Measurements from ENCODE around the gene FAT2. TPM values are rescaled to one million over a fixed set of nuclear protein-coding genes. Genes with fewer than 3 reads are reported as not detected.

Gene FAT2
- total and polyA plus RNA-seq, 10 of the 15 experiments (the other 5 are each of a cell fraction or from before 2014, with no cell fraction given) = 0.01 to 0.06 (median 0.03) TPM; not detected in 3

DNA sequence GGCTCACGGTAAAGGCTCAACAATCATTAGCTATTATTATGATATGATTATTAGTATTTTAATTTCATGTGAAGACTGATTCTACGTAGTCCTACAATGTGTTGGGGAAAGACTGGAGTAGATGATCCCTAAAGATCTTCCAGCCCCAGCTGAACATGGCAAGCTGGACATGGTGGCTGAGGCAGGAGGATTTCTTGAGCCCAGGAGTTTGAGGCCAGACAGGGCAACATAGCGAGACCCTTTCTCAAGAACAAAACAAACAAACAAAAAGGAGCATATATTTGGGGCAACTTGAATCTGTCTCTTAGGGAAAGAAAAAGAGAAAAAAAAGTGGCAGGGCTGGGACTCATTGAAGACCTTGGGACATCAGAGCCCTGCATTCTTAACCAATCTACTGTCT, 16.2 kb upstream of the FAT2 start (continued):
- TF ChIP-seq, protein P1, sequence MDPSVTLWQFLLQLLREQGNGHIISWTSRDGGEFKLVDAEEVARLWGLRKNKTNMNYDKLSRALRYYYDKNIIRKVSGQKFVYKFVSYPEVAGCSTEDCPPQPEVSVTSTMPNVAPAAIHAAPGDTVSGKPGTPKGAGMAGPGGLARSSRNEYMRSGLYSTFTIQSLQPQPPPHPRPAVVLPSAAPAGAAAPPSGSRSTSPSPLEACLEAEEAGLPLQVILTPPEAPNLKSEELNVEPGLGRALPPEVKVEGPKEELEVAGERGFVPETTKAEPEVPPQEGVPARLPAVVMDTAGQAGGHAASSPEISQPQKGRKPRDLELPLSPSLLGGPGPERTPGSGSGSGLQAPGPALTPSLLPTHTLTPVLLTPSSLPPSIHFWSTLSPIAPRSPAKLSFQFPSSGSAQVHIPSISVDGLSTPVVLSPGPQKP (IDR thresholded peaks at IDR 0.05; ENCODE audit: low read depth, low read length) = no peak
- TF ChIP-seq KAT2A (conservative IDR thresholded peaks at IDR 0.05; ENCODE audit: control insufficient read depth, low read depth, low read length) = no peak
- TF ChIP-seq ZNF384 (IDR thresholded peaks at IDR 0.05; ENCODE audit: borderline replicate concordance, low read depth, low read length) = no peak
- no peak for TF ChIP-seq CBX5 (IDR thresholded peaks at IDR 0.05; ENCODE audit: low read depth)
- no peak for TF ChIP-seq RUNX3 (IDR thresholded peaks at IDR 0.05; ENCODE audit: low read length)
- no peak for TF ChIP-seq SMARCA5 (IDR thresholded peaks at IDR 0.05)

DNA sequence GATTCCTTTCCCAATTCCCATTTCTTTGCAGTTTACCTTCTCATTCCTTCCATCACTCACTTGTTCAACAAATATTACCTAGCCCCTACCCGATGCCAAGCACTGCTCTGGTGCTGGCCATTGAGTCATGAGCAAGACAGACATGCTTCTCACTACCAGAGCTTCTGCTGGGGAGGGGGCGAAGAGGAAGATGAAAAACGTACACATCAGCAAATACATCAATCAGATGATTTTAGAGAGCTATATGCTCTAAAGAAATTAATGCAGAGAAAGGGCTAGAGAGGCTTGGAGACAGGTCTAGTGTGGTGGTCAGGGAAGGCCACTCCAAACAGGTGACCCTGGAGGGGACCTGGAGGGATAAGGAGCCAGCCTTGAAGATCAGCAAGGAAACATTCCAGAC, 14.4 kb upstream of the FAT2 start:
- FAIRE-seq (no peak), ATAC-seq (no peak), DNase-seq (ENCODE audit: low read depth, low spot score) (no peak)
- no peaks in the 10 kb centered on the region for H3K79me2 ChIP-seq (ENCODE audit: control insufficient read depth, insufficient read depth, low read length)
- no peak overlapping the region for H3K4me2 ChIP-seq (ENCODE audit: control insufficient read depth, insufficient read depth)
- SMC1A ChIA-PET (ENCODE audit: uncharacterized antibody, unreplicated experiment) = no interaction called here
- no peaks in the 10 kb centered on the region for H4K20me1 ChIP-seq (ENCODE audit: control insufficient read depth, insufficient read depth)
- no peaks in the 10 kb centered on the region for H3K27me3 ChIP-seq (replicated peaks in 1 of 2; ENCODE audit: control insufficient read depth in 2 of 2, insufficient read depth in 2 of 2, low read length in 1 of 2)
- no peak overlapping the region for H3K27ac ChIP-seq (ENCODE audit: control insufficient read depth, insufficient read depth)
- RAD21 ChIA-PET (ENCODE audit: unreplicated experiment) = interaction anchor here (0.9 kb wide), 1 partner anchor 12 kb away, joined by 3 read pairs; no protein-coding TSS in a partner anchor
- H3K9me3 ChIP-seq (replicated peaks; ENCODE audit: control insufficient read depth, insufficient read depth, low read length) = no peaks in the 10 kb centered on the region; the same call in 2 of the 3 replicates
- no peak overlapping the region for H3K4me3 ChIP-seq
- POLR2A ChIA-PET = no interaction called here
- BruUV-seq (replicated peaks) = no TSS peak
- intact Hi-C loops (cut with micrococcal nuclease; ENCODE audit: unreplicated experiment) = no loop called here
- in situ Hi-C loops (cut with MboI) = no loop called here
- no peak overlapping the region for H2AFZ ChIP-seq (ENCODE audit: control insufficient read depth, low read depth, low read length)
- no peaks in the 10 kb centered on the region for H3K36me3 ChIP-seq (ENCODE audit: control insufficient read depth in 2 of 2, insufficient read depth in 2 of 2, low read length in 1 of 2)
- H3K9ac ChIP-seq (ENCODE audit: control insufficient read depth, insufficient read depth, low read length) = no peak overlapping the region
- CTCF ChIA-PET = interaction anchor here (1.0 to 1.5 kb wide), 2 partner anchors 11 to 135 kb away, joined by 3 read pairs; no protein-coding TSS in a partner anchor
- TF ChIP-seq BCL11A (IDR thresholded peaks at IDR 0.05; ENCODE audit: low read depth, low read length) (no peak), FOXK2 (IDR thresholded peaks at IDR 0.05) (no peak), KDM1A (IDR thresholded peaks at IDR 0.05; ENCODE audit: borderline replicate concordance) (no peak), FOXM1 (IDR thresholded peaks at IDR 0.05; ENCODE audit: low read depth, low read length) (no peak), ZNF592 (IDR thresholded peaks at IDR 0.05) (no peak), HCFC1 (IDR thresholded peaks at IDR 0.05; ENCODE audit: low read length) (no peak), ZNF622 (IDR thresholded peaks at IDR 0.05) (no peak), BCLAF1 (IDR thresholded peaks at IDR 0.05) (no peak), NFXL1 (IDR thresholded peaks at IDR 0.05; ENCODE audit: borderline replicate concordance) (no peak)
- WGBS (ENCODE audit: insufficient coverage, insufficient replicate concordance, low lambda C conversion rate, missing lambda C conversion rate) = 10% methylated on average over 3 of the region's 3 CpGs
- no peaks in the 10 kb centered on the region for H3K4me1 ChIP-seq (ENCODE audit: control insufficient read depth, insufficient read depth, low read length)
